Measurements from ENCODE around the gene RAD51D. TPM values are rescaled to one million over a fixed set of nuclear protein-coding genes. Genes with fewer than 3 reads are reported as not detected.
A peak's percentile ranks its signal among the peaks of the same experiment; 100 is the strongest.

The RAD51D gene
- total and polyA plus RNA-seq, 10 of the 15 experiments (the other 5 are each of a cell fraction or from before 2014, with no cell fraction given), result 2.6 to 29.3 (median 13.5) TPM

DNA sequence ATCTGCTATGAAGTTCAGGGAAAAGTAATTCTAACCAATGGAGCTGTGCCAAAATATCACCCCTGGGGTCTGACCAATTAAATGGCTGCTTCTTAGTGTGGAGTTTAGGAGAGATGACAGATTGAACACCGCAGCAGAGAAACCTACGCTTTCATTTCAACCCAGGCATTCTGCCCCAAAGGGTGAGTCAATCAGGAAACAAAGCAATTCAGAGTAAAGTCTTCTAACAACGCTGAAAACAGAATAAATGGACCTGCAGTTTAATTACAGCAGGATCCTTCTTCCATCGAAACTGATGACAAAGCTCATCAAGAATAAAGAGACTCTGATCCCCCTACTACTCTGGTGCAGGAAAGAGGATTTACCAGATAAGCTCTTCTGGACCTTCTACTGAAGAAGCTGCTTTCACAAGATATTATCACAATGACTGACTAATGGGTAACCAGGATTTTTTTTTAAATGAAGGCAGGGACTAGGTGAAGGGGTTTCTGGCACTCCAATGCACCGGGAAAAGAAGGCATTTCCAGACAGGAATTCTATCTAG lies 72.8 kb downstream of the RAD51D start:
- BruUV-seq (replicated peaks), result TSS peak; percentile 99
- no peaks in the 10 kb centered on the region for H4K20me1 ChIP-seq (ENCODE audit: control insufficient read depth, insufficient read depth)
- intact Hi-C loops (cut with micrococcal nuclease; ENCODE audit: unreplicated experiment), result loop anchor here (2.0 kb wide), 1 partner anchor 16 kb away; the partner anchor contains the start of gene RFFL
- H3K79me2 ChIP-seq (ENCODE audit: control insufficient read depth, insufficient read depth, low read length), result peaks cover 48% of the 10 kb centered on the region
- no peaks in the 10 kb centered on the region for H3K27me3 ChIP-seq (replicated peaks in 1 of 2; ENCODE audit: control insufficient read depth in 2 of 2, insufficient read depth in 2 of 2, low read length in 1 of 2)
- ATAC-seq, result peak; percentile 87
- ChIA-PET RAD21 (ENCODE audit: unreplicated experiment) (interaction anchor here (0.6 to 3.4 kb wide), 20 partner anchors 9 to 498 kb away, joined by 3 to 53 read pairs (median 8); partner anchors contain the start of genes LIG3, RAD51D and RFFL), POLR2A (interaction anchor here (0.6 to 3.9 kb wide), 9 partner anchors 13 to 43 kb away, joined by 4 to 37 read pairs (median 7); partner anchors contain the start of gene RFFL), CTCF (interaction anchor here (0.7 to 2.0 kb wide), 12 partner anchors 12 to 73 kb away, joined by 3 to 11 read pairs (median 5); partner anchors contain the start of genes RAD51D and RFFL), SMC1A (ENCODE audit: uncharacterized antibody, unreplicated experiment) (interaction anchor here (1.1 to 12.0 kb wide), 13 partner anchors 10 to 47 kb away, joined by 4 to 221 read pairs (median 6); partner anchors contain the start of gene RFFL)
- H3K4me3 ChIP-seq, result peak overlapping the region; percentile 57
- H3K36me3 ChIP-seq (ENCODE audit: control insufficient read depth in 2 of 2, insufficient read depth in 2 of 2, low read length in 1 of 2), result peaks cover 0 to 1% of the 10 kb centered on the region in 2 experiments; a peak in 1 of 4 replicates
- peaks cover 42% of the 10 kb centered on the region for H3K4me1 ChIP-seq (ENCODE audit: control insufficient read depth, insufficient read depth, low read length)
- H2AFZ ChIP-seq (ENCODE audit: control insufficient read depth, low read depth, low read length), result peak overlapping the region; percentile 51
- DNase-seq (ENCODE audit: low read depth, low spot score), result peak; percentile 81
- H3K9me3 ChIP-seq (replicated peaks; ENCODE audit: control insufficient read depth, insufficient read depth, low read length), result no peaks in the 10 kb centered on the region
- peak overlapping the region; percentile 75 for H3K27ac ChIP-seq (ENCODE audit: control insufficient read depth, insufficient read depth)
- in situ Hi-C loops (cut with MboI), result no loop called here
- FAIRE-seq, result no peak
- H3K4me2 ChIP-seq (ENCODE audit: control insufficient read depth, insufficient read depth), result peak overlapping the region; percentile 43
- H3K9ac ChIP-seq (ENCODE audit: control insufficient read depth, insufficient read depth, low read length), result peak overlapping the region; percentile 55
- 0% methylated on average over 5 of the region's 5 CpGs for WGBS (ENCODE audit: insufficient coverage, insufficient replicate concordance, low lambda C conversion rate, missing lambda C conversion rate)
- TF ChIP-seq, protein P1, sequence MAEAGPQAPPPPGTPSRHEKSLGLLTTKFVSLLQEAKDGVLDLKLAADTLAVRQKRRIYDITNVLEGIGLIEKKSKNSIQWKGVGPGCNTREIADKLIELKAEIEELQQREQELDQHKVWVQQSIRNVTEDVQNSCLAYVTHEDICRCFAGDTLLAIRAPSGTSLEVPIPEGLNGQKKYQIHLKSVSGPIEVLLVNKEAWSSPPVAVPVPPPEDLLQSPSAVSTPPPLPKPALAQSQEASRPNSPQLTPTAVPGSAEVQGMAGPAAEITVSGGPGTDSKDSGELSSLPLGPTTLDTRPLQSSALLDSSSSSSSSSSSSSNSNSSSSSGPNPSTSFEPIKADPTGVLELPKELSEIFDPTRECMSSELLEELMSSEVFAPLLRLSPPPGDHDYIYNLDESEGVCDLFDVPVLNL (IDR thresholded peaks at IDR 0.05; ENCODE audit: low read depth, low read length), result no peak
- TF ChIP-seq PKNOX1 (IDR thresholded peaks at IDR 0.05), result peak; percentile 79
- TF ChIP-seq EP300 (IDR thresholded peaks at IDR 0.05; ENCODE audit: borderline replicate concordance in 1 of 2, control insufficient read depth in 1 of 2, low read depth in 2 of 2, low read length in 2 of 2), result peak in 1 of 2 experiments; percentile 42; a peak in 1 of 4 replicates
- TF ChIP-seq CREB1 (IDR thresholded peaks at IDR 0.05; ENCODE audit: low read depth), result 0 out of 2 replicates have a peak, but pooled peaks have one; percentile 13
- TF ChIP-seq HDAC6 (IDR thresholded peaks at IDR 0.05; ENCODE audit: unreplicated experiment), result no peak
- TF ChIP-seq, protein P2, sequence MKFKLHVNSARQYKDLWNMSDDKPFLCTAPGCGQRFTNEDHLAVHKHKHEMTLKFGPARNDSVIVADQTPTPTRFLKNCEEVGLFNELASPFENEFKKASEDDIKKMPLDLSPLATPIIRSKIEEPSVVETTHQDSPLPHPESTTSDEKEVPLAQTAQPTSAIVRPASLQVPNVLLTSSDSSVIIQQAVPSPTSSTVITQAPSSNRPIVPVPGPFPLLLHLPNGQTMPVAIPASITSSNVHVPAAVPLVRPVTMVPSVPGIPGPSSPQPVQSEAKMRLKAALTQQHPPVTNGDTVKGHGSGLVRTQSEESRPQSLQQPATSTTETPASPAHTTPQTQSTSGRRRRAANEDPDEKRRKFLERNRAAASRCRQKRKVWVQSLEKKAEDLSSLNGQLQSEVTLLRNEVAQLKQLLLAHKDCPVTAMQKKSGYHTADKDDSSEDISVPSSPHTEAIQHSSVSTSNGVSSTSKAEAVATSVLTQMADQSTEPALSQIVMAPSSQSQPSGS (IDR thresholded peaks at IDR 0.05; ENCODE audit: low read length), result peak; percentile 23; the same call in 1 of the 2 replicates
- peak; percentile 41 for TF ChIP-seq JUNB (IDR thresholded peaks at IDR 0.05)
- peak; percentile 59 for TF ChIP-seq SP1 (IDR thresholded peaks at IDR 0.05; ENCODE audit: low read depth, low read length)
- TF ChIP-seq YY1 (IDR thresholded peaks at IDR 0.05; ENCODE audit: low read depth, low read length), result 0 out of 2 replicates have a peak, but pooled peaks have one; percentile 36
- TF ChIP-seq CBX3 (IDR thresholded peaks at IDR 0.05; ENCODE audit: borderline replicate concordance, low read depth), result no peak
- TF ChIP-seq FOS (IDR thresholded peaks at IDR 0.05; ENCODE audit: borderline replicate concordance, extremely low read depth, insufficient read length), result peak; percentile 9
- 0 out of 2 replicates have a peak, but pooled peaks have one; percentile 35 for TF ChIP-seq GATAD2B (conservative IDR thresholded peaks at IDR 0.05; ENCODE audit: low read depth)
- TF ChIP-seq, protein P3, sequence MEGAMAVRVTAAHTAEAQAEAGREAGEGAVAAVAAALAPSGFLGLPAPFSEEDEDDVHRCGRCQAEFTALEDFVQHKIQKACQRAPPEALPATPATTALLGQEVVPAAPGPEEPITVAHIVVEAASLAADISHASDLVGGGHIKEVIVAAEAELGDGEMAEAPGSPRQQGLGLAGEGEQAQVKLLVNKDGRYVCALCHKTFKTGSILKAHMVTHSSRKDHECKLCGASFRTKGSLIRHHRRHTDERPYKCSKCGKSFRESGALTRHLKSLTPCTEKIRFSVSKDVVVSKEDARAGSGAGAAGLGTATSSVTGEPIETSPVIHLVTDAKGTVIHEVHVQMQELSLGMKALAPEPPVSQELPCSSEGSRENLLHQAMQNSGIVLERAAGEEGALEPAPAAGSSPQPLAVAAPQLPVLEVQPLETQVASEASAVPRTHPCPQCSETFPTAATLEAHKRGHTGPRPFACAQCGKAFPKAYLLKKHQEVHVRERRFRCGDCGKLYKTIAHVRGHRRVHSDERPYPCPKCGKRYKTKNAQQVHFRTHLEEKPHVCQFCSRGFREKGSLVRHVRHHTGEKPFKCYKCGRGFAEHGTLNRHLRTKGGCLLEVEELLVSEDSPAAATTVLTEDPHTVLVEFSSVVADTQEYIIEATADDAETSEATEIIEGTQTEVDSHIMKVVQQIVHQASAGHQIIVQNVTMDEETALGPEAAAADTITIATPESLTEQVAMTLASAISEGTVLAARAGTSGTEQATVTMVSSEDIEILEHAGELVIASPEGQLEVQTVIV (IDR thresholded peaks at IDR 0.05; ENCODE audit: borderline replicate concordance, partially characterized antibody), result no peak
- no peak for TF ChIP-seq IRF4 (IDR thresholded peaks at IDR 0.05; ENCODE audit: low read depth, low read length)
- TF ChIP-seq ZNF24 (IDR thresholded peaks at IDR 0.05), result no peak
- peak; percentile 75; the same call in 1 of the 2 replicates for TF ChIP-seq TAF1 (IDR thresholded peaks at IDR 0.05; ENCODE audit: borderline replicate concordance, low read depth, low read length)
- 0 out of 2 replicates have a peak, but pooled peaks have one; percentile 64 for TF ChIP-seq ZNF207 (IDR thresholded peaks at IDR 0.05; ENCODE audit: borderline replicate concordance)
